AG04450 (cell line): Measurements from ENCODE around the gene ARSB. TPM values are rescaled to one million over a fixed set of nuclear protein-coding genes. Genes with fewer than 3 reads are reported as not detected.

Experiments used
- CTCF ChIA-PET: fragments of 300-600, 350-600 bp; formaldehyde crosslinking; extraction: SDS; loops from one replicate; lab custom pipeline; 2022; ENCODE audit warnings: antibody characterized with exemption, inconsistent platforms; lab: Charles Lee
- POLR2A ChIA-PET: fragments of 350-600 bp; formaldehyde crosslinking; extraction: SDS; loops from one replicate; lab custom pipeline; 2021; ENCODE audit warnings: antibody characterized with exemption, inconsistent platforms; lab: Yijun Ruan, JAX
- DNase-seq: peaks from one replicate; pipeline ENCODE4 v3.0.0-alpha.2; 2011; ENCODE audit warnings: low read depth, low spot score
- H3K27ac ChIP-seq: one replicate; pipeline ENCODE4 v1.5.1; 2012; ENCODE audit warnings: low read depth, low read length, control low read depth
- H3K27me3 ChIP-seq: one replicate; pipeline ENCODE4 v1.6.0; 2012; ENCODE audit warnings: low read length; ENCODE audit not compliant: control insufficient read depth, insufficient read depth
- H3K4me3 ChIP-seq: 2 replicates; pipeline ENCODE4 v1.5.1; 2011; ENCODE audit warnings: mild to moderate bottlenecking, low read depth, low read length, control low read depth
- H3K9me3 ChIP-seq: 2 replicates; pipeline ENCODE4 v1.5.1; 2012; ENCODE audit warnings: low read length; ENCODE audit not compliant: control insufficient read depth, insufficient read depth
- polyA plus RNA-seq: library from polyadenylated mRNA; depleted of rRNA; stranded (reverse); fragments of >200 nt; gene quantifications from 2 replicates; pipeline ENCODE4 v1.2.3, GENCODE V29; 2011
- TF ChIP-seq, protein P1 (sequence below): IDR thresholded peaks from 2 replicates; pipeline ENCODE4 v1.5.1; 2011; ENCODE audit warnings: low read depth, low read length, control low read depth, inconsistent platforms

The ARSB gene
- polyA plus RNA-seq, 1 experiment = 21.0 TPM

DNA sequence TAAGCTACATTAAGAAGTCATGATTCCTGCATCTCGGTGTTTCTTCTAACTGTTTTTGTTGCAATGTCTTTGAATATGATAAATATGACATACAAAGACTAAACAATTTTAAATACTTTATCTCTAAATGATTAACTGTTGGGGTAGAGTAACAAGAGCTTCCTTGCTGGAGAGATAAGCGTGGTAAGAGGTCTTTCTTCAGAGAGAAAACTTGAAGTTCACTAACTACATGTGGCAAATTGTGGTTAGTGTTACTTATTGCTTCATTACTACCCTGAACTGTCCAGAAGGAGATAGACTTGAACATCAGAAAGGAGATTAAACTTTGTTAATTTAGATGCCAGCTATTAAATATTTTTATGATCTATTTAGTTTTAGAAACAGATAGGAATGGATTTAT is 7.0 kb upstream of the ARSB start:
- Histone ChIP-seq H3K9me3 (no peaks in the 10 kb centered on the region), H3K27ac (no peak overlapping the region), H3K4me3 (no peak overlapping the region), H3K27me3 (no peaks in the 10 kb centered on the region)
- TF ChIP-seq, protein P1, sequence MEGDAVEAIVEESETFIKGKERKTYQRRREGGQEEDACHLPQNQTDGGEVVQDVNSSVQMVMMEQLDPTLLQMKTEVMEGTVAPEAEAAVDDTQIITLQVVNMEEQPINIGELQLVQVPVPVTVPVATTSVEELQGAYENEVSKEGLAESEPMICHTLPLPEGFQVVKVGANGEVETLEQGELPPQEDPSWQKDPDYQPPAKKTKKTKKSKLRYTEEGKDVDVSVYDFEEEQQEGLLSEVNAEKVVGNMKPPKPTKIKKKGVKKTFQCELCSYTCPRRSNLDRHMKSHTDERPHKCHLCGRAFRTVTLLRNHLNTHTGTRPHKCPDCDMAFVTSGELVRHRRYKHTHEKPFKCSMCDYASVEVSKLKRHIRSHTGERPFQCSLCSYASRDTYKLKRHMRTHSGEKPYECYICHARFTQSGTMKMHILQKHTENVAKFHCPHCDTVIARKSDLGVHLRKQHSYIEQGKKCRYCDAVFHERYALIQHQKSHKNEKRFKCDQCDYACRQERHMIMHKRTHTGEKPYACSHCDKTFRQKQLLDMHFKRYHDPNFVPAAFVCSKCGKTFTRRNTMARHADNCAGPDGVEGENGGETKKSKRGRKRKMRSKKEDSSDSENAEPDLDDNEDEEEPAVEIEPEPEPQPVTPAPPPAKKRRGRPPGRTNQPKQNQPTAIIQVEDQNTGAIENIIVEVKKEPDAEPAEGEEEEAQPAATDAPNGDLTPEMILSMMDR = no peak
- CTCF ChIA-PET = interaction anchor here (1.8 kb wide), 1 partner anchor 31 kb away, joined by 5 read pairs; no protein-coding TSS in a partner anchor
- DNase-seq = no peak
- POLR2A ChIA-PET = no interaction called here

DNA sequence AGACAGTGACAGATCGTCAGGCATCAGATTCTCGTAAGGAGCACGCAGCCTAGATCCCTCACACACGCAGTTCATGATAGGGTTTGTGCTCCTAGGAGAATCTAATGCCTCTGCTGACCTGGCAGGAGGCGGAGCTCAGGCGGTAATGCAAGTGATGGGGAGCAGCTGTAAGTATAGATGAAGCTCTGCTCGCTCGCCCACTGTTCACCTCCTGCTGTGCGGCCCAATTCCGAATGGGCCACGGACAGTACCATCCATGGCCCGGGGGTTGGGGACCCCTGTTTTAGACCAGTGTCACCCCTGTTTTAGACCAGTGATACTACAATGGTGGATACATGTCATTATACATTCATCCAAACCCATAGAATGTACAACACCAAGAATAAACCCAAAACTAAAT is 4.0 kb upstream of the ARSB start:
- no peak for DNase-seq
- no peak overlapping the region for H3K4me3 ChIP-seq
- CTCF ChIA-PET = interaction anchor here (1.1 kb wide), 1 partner anchor 36 kb away, joined by 3 read pairs; no protein-coding TSS in a partner anchor

DNA sequence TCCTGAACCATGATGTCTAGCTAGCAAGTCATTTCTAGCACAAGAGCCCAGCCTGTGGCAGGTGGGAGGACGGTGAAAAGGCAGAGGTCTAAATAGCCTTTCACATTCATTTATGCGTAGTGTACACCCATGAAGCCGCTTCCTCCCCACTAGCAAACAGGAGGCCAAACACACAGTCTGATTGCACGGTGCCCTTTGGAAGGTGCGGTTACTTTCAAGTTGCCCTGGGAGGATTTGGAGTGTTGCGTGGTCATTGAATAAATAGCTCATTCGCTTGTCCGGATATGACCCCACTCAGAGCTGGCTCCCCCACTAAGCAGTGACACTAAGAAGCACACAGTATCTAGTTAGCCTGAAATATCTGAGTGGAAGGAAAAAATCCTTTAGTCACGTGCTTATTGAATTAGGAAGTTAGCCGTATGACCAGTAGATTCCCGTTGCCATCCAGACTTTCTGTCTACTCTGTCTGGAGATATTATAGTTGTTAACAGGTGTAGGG is 664 bp upstream of the ARSB start:
- Histone ChIP-seq H3K27me3 (no peaks in the 10 kb centered on the region), H3K9me3 (no peaks in the 10 kb centered on the region), H3K27ac (peak overlapping the region; percentile 73), H3K4me3 (peak overlapping the region; percentile 73)
- TF ChIP-seq, protein P1 = no peak
- ChIA-PET CTCF (interaction anchor here (1.5 to 1.7 kb wide), 2 partner anchors 35 to 40 kb away, joined by 3 read pairs; no protein-coding TSS in a partner anchor), POLR2A (interaction anchor here (0.6 to 1.6 kb wide), 3 partner anchors 39 to 238 kb away, joined by 3 read pairs; no protein-coding TSS in a partner anchor)
- peak; percentile 4 for DNase-seq

More for the DNA sequence above, 4.0 kb upstream of the ARSB start:
- Histone ChIP-seq H3K27ac (no peak overlapping the region), H3K27me3 (no peaks in the 10 kb centered on the region), H3K9me3 (no peaks in the 10 kb centered on the region)
- POLR2A ChIA-PET = no interaction called here
- TF ChIP-seq, protein P1 = no peak

DNA sequence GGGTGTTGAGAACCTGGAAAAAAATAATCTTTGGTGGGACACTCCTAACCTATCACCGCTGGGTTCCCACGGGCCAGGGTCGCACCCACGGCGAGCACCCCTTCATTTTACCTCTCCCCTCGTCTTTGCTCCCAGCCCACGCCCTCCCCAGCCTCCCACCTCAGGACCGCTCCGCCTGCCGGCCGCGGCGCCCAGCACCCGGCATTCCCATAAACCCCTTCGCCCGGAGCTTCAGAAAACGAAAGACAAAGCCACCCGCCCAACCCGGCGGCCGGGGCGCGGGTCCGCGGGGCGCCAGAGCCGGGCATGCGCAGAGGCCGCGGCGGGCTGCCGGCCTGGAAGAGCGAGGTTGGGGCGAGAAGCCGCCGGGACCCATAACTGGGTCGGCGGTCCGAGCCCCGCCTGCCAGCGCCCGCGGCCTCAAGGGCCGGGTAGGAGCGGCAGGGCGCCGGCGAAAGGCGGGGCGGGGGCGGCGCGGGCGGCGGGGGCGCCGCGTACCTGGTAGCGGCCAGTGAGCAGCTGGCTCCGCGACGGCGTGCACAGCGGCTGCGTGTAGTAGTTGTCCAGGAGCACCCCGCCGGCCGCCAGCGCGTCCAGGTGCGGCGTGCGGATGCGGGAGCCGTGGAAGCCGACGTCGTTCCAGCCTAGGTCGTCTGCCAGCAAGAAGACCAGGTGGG is 533 bp downstream of the ARSB start:
- Histone ChIP-seq H3K4me3 (peak overlapping the region; percentile 73), H3K27me3 (no peaks in the 10 kb centered on the region), H3K27ac (no peak overlapping the region), H3K9me3 (no peaks in the 10 kb centered on the region)
- POLR2A ChIA-PET = interaction anchor here (0.6 to 1.6 kb wide), 10 partner anchors 18 to 796 kb away, joined by 3 to 4 read pairs (median 3); no protein-coding TSS in a partner anchor
- CTCF ChIA-PET = interaction anchor here (1.0 to 2.0 kb wide), 5 partner anchors 10 to 148 kb away, joined by 3 to 11 read pairs (median 8); no protein-coding TSS in a partner anchor
- DNase-seq = peak; percentile 33
- TF ChIP-seq, protein P1 = peak; percentile 54
